Measurements from ENCODE around the gene CCDC38.

Gene CCDC38

GRCh38 chr12:95881331-95881955 lies 61.0 kb downstream of the CCDC38 start:
- in situ Hi-C loops (cut with HindIII; ENCODE audit: low sequenced_read_pairs), result no loop called here
- no peak for TF ChIP-seq CTCF (IDR thresholded peaks at IDR 0.05; ENCODE audit: low read depth, low read length)
- H3K4me3 ChIP-seq (ENCODE audit: low read depth, low read length), result no peak overlapping the region
- DNase-seq (ENCODE audit: low read depth, low spot score), result peak; percentile 62

- in situ Hi-C loops (cut with HindIII; ENCODE audit: low sequenced_read_pairs), result no loop called here
- DNase-seq (ENCODE audit: low read depth, low spot score), result no peak
- no peak overlapping the region for H3K4me3 ChIP-seq (ENCODE audit: low read depth, low read length)
- no peak for TF ChIP-seq CTCF (IDR thresholded peaks at IDR 0.05; ENCODE audit: low read depth, low read length)
Measured at GRCh38 chr12:95880895-95881294, 61.5 kb downstream of the CCDC38 start.

- no peak for DNase-seq (ENCODE audit: low read depth, low spot score)
- no peak overlapping the region for H3K4me3 ChIP-seq (ENCODE audit: low read depth, low read length)
- no peak for TF ChIP-seq CTCF (IDR thresholded peaks at IDR 0.05; ENCODE audit: low read depth, low read length)
- in situ Hi-C loops (cut with HindIII; ENCODE audit: low sequenced_read_pairs), result no loop called here
Measured at GRCh38 chr12:95877622-95878021, 64.8 kb downstream of the CCDC38 start.

- DNase-seq (ENCODE audit: low read depth, low spot score), result no peak
- no peak overlapping the region for H3K4me3 ChIP-seq (ENCODE audit: low read depth, low read length)
- in situ Hi-C loops (cut with HindIII; ENCODE audit: low sequenced_read_pairs), result no loop called here
- no peak for TF ChIP-seq CTCF (IDR thresholded peaks at IDR 0.05; ENCODE audit: low read depth, low read length)
Measured at GRCh38 chr12:95874452-95874851, 68.0 kb downstream of the CCDC38 start.

GRCh38 chr12:95870897-95871296 lies 71.5 kb downstream of the CCDC38 start:
- no peak overlapping the region for H3K4me3 ChIP-seq (ENCODE audit: low read depth, low read length)
- DNase-seq (ENCODE audit: low read depth, low spot score), result no peak
- no peak for TF ChIP-seq CTCF (IDR thresholded peaks at IDR 0.05; ENCODE audit: low read depth, low read length)
- in situ Hi-C loops (cut with HindIII; ENCODE audit: low sequenced_read_pairs), result no loop called here

- in situ Hi-C loops (cut with HindIII; ENCODE audit: low sequenced_read_pairs), result no loop called here
- no peak for TF ChIP-seq CTCF (IDR thresholded peaks at IDR 0.05; ENCODE audit: low read depth, low read length)
- DNase-seq (ENCODE audit: low read depth, low spot score), result no peak
- H3K4me3 ChIP-seq (ENCODE audit: low read depth, low read length), result no peak overlapping the region
Measured at GRCh38 chr12:95863337-95863736, 79.1 kb downstream of the CCDC38 start.

Measured in astrocyte of the spinal cord (primary cell).